ENCODE results near the gene SLC9A3. TPM values are rescaled to one million over a fixed set of nuclear protein-coding genes. Genes with fewer than 3 reads are reported as not detected.
A peak's percentile ranks its signal among the peaks of the same experiment; 100 is the strongest.

Gene SLC9A3
- total RNA-seq, 4 donors from 2014 or later: 1.7 to 5.0 (median 2.8) TPM

- no peaks in the 10 kb centered on the region for H3K36me3 ChIP-seq
- peaks cover 3 to 91% (median 39%) of the 10 kb centered on the region in 4 donors for H3K27me3 ChIP-seq
- intact Hi-C loops (cut with DNase I): no loop called here
- no peak overlapping the region for H3K27ac ChIP-seq (replicated peaks in 1 of 4)
- no peaks in the 10 kb centered on the region for H3K9me3 ChIP-seq
- WGBS: 44% methylated on average over 11 of the region's 55 CpGs
- H3K4me1 ChIP-seq: peaks cover under 1 to 29% (median 21%) of the 10 kb centered on the region in 4 donors
- DNase-seq (ENCODE audit: extremely low spot score): no peak
- no peak for TF ChIP-seq CTCF (IDR thresholded peaks at IDR 0.05)
- no peak for TF ChIP-seq POLR2AphosphoS5 (IDR thresholded peaks at IDR 0.05)
- TF ChIP-seq EP300 (IDR thresholded peaks at IDR 0.05): no peak
- no peak for TF ChIP-seq POLR2A (IDR thresholded peaks at IDR 0.05; ENCODE audit: low read depth)
- peak overlapping the region in 3 of 4 donors; percentile 12 to 31 (median 14) for H3K4me3 ChIP-seq
Measured at GRCh38 chr5:528629-529511, 4.6 kb upstream of the SLC9A3 start.

GRCh38 chr5:527646-528628 lies 3.7 kb upstream of the SLC9A3 start:
- intact Hi-C loops (cut with DNase I): no loop called here
- Histone ChIP-seq H3K27ac (replicated peaks in 1 of 4) (no peak overlapping the region), H3K36me3 (no peaks in the 10 kb centered on the region), H3K4me1 (peaks cover 4 to 38% (median 30%) of the 10 kb centered on the region in 4 donors), H3K9me3 (no peaks in the 10 kb centered on the region), H3K4me3 (peak overlapping the region in 3 of 4 donors; percentile 12 to 31 (median 14)), H3K27me3 (peaks cover 3 to 91% (median 47%) of the 10 kb centered on the region in 4 donors)
- WGBS: 31% methylated on average over 31 of the region's 66 CpGs
- TF ChIP-seq POLR2AphosphoS5 (IDR thresholded peaks at IDR 0.05): no peak
- no peak for TF ChIP-seq POLR2A (IDR thresholded peaks at IDR 0.05; ENCODE audit: low read depth)
- TF ChIP-seq EP300 (IDR thresholded peaks at IDR 0.05): no peak
- no peak for TF ChIP-seq CTCF (IDR thresholded peaks at IDR 0.05)
- DNase-seq (ENCODE audit: extremely low spot score): no peak

GRCh38 chr5:526456-527088 lies 2.3 kb upstream of the SLC9A3 start:
- DNase-seq (ENCODE audit: extremely low spot score): no peak
- TF ChIP-seq CTCF (IDR thresholded peaks at IDR 0.05) (no peak), POLR2AphosphoS5 (IDR thresholded peaks at IDR 0.05) (no peak), POLR2A (IDR thresholded peaks at IDR 0.05; ENCODE audit: low read depth) (no peak), EP300 (IDR thresholded peaks at IDR 0.05) (no peak)
- Histone ChIP-seq H3K9me3 (no peaks in the 10 kb centered on the region), H3K27ac (replicated peaks in 1 of 4) (no peak overlapping the region), H3K36me3 (no peaks in the 10 kb centered on the region), H3K27me3 (peaks cover 3 to 91% (median 47%) of the 10 kb centered on the region in 4 donors), H3K4me3 (no peak overlapping the region), H3K4me1 (peaks cover 4 to 40% (median 31%) of the 10 kb centered on the region in 4 donors)
- intact Hi-C loops (cut with DNase I): no loop called here
- 67% methylated on average over 12 of the region's 14 CpGs for WGBS

DNA sequence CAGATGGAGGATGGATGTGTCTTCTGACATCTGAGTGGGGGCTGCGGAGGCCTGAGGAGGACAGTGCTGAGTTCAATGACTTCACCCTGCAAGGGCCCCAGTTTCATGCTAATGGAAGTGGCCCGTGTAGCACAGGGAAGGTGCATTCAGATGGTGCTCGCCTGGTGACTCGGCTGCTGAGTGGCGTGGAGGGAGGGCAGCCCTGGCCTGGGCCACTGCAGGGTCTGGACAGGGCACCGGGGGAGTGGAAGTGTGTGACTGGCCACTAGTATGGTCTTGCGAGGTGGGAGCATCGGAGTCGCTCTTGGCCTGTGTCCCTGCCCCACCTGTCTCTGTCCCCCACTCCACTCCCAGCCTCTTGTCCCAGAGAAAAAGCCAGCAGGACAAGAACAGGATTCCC lies 1.7 kb upstream of the SLC9A3 start:
- Histone ChIP-seq H3K36me3 (no peaks in the 10 kb centered on the region), H3K27me3 (peaks cover 3 to 91% (median 47%) of the 10 kb centered on the region in 4 donors), H3K27ac (replicated peaks in 1 of 4) (no peak overlapping the region), H3K4me3 (no peak overlapping the region), H3K4me1 (peaks cover 4 to 40% (median 31%) of the 10 kb centered on the region in 4 donors), H3K9me3 (no peaks in the 10 kb centered on the region)
- TF ChIP-seq POLR2A (IDR thresholded peaks at IDR 0.05; ENCODE audit: low read depth) (no peak), EP300 (IDR thresholded peaks at IDR 0.05) (no peak), POLR2AphosphoS5 (IDR thresholded peaks at IDR 0.05) (no peak), CTCF (IDR thresholded peaks at IDR 0.05) (no peak)
- DNase-seq (ENCODE audit: extremely low spot score): no peak
- 64% methylated on average over 9 of the region's 9 CpGs for WGBS
- intact Hi-C loops (cut with DNase I): no loop called here

Data from esophagus muscularis mucosa (tissue), 4 donors.